Transverse colon (tissue), 4 donors: ENCODE measurements around the gene ZDHHC19. TPM values are rescaled to one million over a fixed set of nuclear protein-coding genes. Genes with fewer than 3 reads are reported as not detected.

Source experiments
- DNase-seq: peaks from one replicate; pipeline ENCODE4 v3.0.0-alpha.2; 2019
- H3K27ac ChIP-seq, 4 donors: fragments of 200-600 bp; sonication (generic); 2 replicates each; pipeline ENCODE4 v1.5.1; 2016 to 2018; ENCODE audit warnings: inconsistent platforms in 4 of 4
- H3K27me3 ChIP-seq: fragments of 200-600 bp; sonication (generic); 2 replicates; pipeline ENCODE4 v1.5.1; 2017; ENCODE audit warnings: inconsistent platforms
- H3K36me3 ChIP-seq, 4 donors: fragments of 200-600 bp; sonication (generic); 2 replicates each; pipeline ENCODE4 v1.5.1; 2017 to 2019; ENCODE audit warnings: inconsistent platforms in 4 of 4
- H3K4me1 ChIP-seq, 4 donors: fragments of 200-600 bp; sonication (generic); 2 replicates each; pipeline ENCODE4 v1.5.1; 2017 to 2020; ENCODE audit warnings: inconsistent platforms in 4 of 4
- H3K4me3 ChIP-seq, 4 donors: fragments of 200-600 bp; sonication (generic); 1 replicate in 1 of 4; 2 replicates in 3 of 4; pipeline versions ENCODE4 v1.5.1 to v1.6.1; 2017 to 2019; ENCODE audit warnings: inconsistent platforms in 4 of 4
- H3K9me3 ChIP-seq, 2 donors: fragments of 200-600 bp; sonication (generic); 2 replicates each; pipeline ENCODE4 v1.5.1; 2017 to 2019; ENCODE audit warnings: inconsistent platforms in 2 of 2
- CTCF ChIP-seq, 5 experiments: fragments of 200-600 bp in 3 of 5; fragments of 450-650 bp in 2 of 5; sonication (generic) in 3 of 5; IDR thresholded peaks; 1 replicate in 2 of 5; 2 replicates in 3 of 5; pipeline ENCODE4 v1.5.1; 2016 to 2017; ENCODE audit warnings: antibody characterized with exemption in 5 of 5, inconsistent platforms in 3 of 5, mild to moderate bottlenecking in 2 of 5, moderate library complexity in 1 of 5
- EP300 ChIP-seq: sonication (generic); formaldehyde crosslinking; IDR thresholded peaks from one replicate; pipeline ENCODE4 v1.6.1; 2017; ENCODE audit warnings: antibody characterized with exemption, low read depth
- POLR2A ChIP-seq: fragments of 450-650 bp; IDR thresholded peaks from one replicate; pipeline ENCODE4 v1.6.1; 2016; ENCODE audit warnings: antibody characterized with exemption, mild to moderate bottlenecking, moderate library complexity
- POLR2AphosphoS5 ChIP-seq, 3 donors: sonication (generic); formaldehyde crosslinking; IDR thresholded peaks; one replicate each; pipeline ENCODE4 v1.6.1; 2016; ENCODE audit warnings: antibody characterized with exemption in 3 of 3
- WGBS, 2 donors: methylation state at CpG; one replicate each; pipeline ENCODE4 v1.1.5; 2018; ENCODE audit warnings: low coverage in 1 of 2; 5-methylcytosine and 5-hydroxymethylcytosine counted together
- in situ Hi-C, 4 donors: fragments of 200-750 bp; cut with MboI; loops; one replicate each; pipeline versions ENCODE4 v1.15.0 to v1.15.1; 2017; ENCODE audit warnings: low sequenced_read_pairs in 3 of 4, low pct_ligation_motif_present in 1 of 4, low pct_unique_long_range_greater_than_20kb in 1 of 4
- intact Hi-C: fragments of 100-400 bp; cut with DNase I; formaldehyde crosslinking; loops from one replicate; pipeline ENCODE4 v1.15.1; 2023; ENCODE audit warnings: low total_unique reads
- total RNA-seq, 4 donors: library from RNA; depleted of rRNA; stranded (reverse); fragments of >200 nt; gene quantifications; one replicate each; pipeline ENCODE4 v1.1.0, GENCODE V29; 2016

The ZDHHC19 gene
- total RNA-seq, 4 donors from 2014 or later = not detected

GRCh38 chr3:196181127-196181546 is 30.1 kb downstream of the ZDHHC19 start:
- no peak overlapping the region for H3K4me3 ChIP-seq
- WGBS, 2 donors = 76% methylated on average over 10 of the region's 10 CpGs; no CpG with 5 or more reads in 1 of the 2 donors
- TF ChIP-seq POLR2A (no peak), CTCF (IDR thresholded peaks at IDR 0.05) (no peak), POLR2AphosphoS5 (IDR thresholded peaks at IDR 0.05) (no peak), EP300 (no peak)
- intact Hi-C loops = no loop called here
- in situ Hi-C loops = no loop called here
- H3K9me3 ChIP-seq = no peaks in the 10 kb centered on the region
- peak overlapping the region in 1 of 4 donors; percentile 15 for H3K27ac ChIP-seq
- H3K4me1 ChIP-seq = peaks cover 6 to 67% (median 40%) of the 10 kb centered on the region in 4 donors
- no peak for DNase-seq
- no peaks in the 10 kb centered on the region for H3K27me3 ChIP-seq
- H3K36me3 ChIP-seq = no peaks in the 10 kb centered on the region

- no peaks in the 10 kb centered on the region for H3K27me3 ChIP-seq
- TF ChIP-seq POLR2AphosphoS5 (IDR thresholded peaks at IDR 0.05) = no peak
- no peak for TF ChIP-seq POLR2A
- TF ChIP-seq CTCF (IDR thresholded peaks at IDR 0.05) = no peak
- TF ChIP-seq EP300 = no peak
- DNase-seq = no peak
- 70 to 84% methylated on average over 1 to 9 of the region's 9 CpGs for WGBS, 2 donors
- no peaks in the 10 kb centered on the region for H3K9me3 ChIP-seq
- peak overlapping the region; percentile 72 to 84 (median 78) for H3K27ac ChIP-seq
- H3K4me3 ChIP-seq = no peak overlapping the region
- in situ Hi-C loops (no loop called here), intact Hi-C loops (no loop called here)
- H3K4me1 ChIP-seq = peaks cover 6 to 67% (median 40%) of the 10 kb centered on the region in 4 donors
- H3K36me3 ChIP-seq = no peaks in the 10 kb centered on the region
These were observed 30.9 kb downstream of the ZDHHC19 start for GRCh38 chr3:196180346-196180745.

- Histone ChIP-seq H3K9me3 (no peaks in the 10 kb centered on the region), H3K4me1 (peaks cover 6 to 65% (median 39%) of the 10 kb centered on the region in 4 donors), H3K4me3 (no peak overlapping the region), H3K27me3 (no peaks in the 10 kb centered on the region), H3K36me3 (no peaks in the 10 kb centered on the region), H3K27ac (peak overlapping the region; percentile 72 to 84 (median 78))
- whole genome bisulfite sequencing, 2 donors = 14 to 38% methylated on average over 5 to 24 of the region's 24 CpGs
- peak; percentile 52 for DNase-seq
- in situ Hi-C loops (no loop called here), intact Hi-C loops (no loop called here)
- peak; percentile 22 for TF ChIP-seq POLR2A
- TF ChIP-seq POLR2AphosphoS5 (IDR thresholded peaks at IDR 0.05) = peak in 2 of 3 donors; percentile 12 to 34
- TF ChIP-seq EP300 = no peak
- TF ChIP-seq CTCF (IDR thresholded peaks at IDR 0.05) = no peak
These were observed 31.6 kb downstream of the ZDHHC19 start for GRCh38 chr3:196179380-196180308.

GRCh38 chr3:196178993-196179379 is 32.2 kb downstream of the ZDHHC19 start:
- peaks cover 6 to 59% (median 33%) of the 10 kb centered on the region in 4 donors for H3K4me1 ChIP-seq
- no peaks in the 10 kb centered on the region for H3K27me3 ChIP-seq
- H3K27ac ChIP-seq = peak overlapping the region; percentile 72 to 84 (median 78)
- TF ChIP-seq EP300 = no peak
- TF ChIP-seq POLR2AphosphoS5 (IDR thresholded peaks at IDR 0.05) = no peak
- TF ChIP-seq CTCF (IDR thresholded peaks at IDR 0.05) = no peak
- TF ChIP-seq POLR2A = no peak
- H3K9me3 ChIP-seq = no peaks in the 10 kb centered on the region
- in situ Hi-C loops = no loop called here
- intact Hi-C loops = no loop called here
- DNase-seq = no peak
- no peaks in the 10 kb centered on the region for H3K36me3 ChIP-seq
- peak overlapping the region in 1 of 4 donors; percentile 7 for H3K4me3 ChIP-seq
- 46 to 55% methylated on average over 6 of the region's 6 CpGs for WGBS, 2 donors
